Measurements from ENCODE around the gene BAG3.

DNA sequence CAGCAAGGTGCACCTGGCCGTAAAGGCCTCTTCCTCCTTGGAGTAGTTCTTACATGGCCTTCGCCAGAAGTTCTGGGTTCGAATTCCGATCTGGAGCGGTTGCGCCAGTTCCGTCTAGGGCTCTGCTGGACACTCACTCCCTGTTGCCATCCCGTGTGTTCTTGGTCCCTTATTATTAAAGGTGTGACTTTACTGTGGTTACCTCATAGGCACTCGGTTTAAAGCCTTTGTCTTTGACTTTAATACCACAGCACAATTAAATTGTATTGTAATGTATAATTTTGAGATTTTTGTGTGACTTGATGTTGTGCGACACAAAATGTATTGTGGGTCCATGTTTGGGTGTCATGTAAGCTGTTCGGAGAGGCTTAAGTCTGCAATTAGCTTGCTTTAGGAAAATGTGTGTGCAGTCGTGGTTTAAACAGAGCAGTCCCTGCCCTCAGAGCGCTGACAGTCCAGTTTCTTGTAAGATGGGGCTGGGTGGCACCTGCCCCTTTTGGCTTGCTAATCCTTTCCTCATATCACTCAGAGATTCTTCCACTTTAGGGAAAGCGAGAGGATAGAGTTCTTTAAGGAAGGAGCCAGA lies 75.6 kb downstream of the BAG3 start:
- TF ChIP-seq, protein P1, sequence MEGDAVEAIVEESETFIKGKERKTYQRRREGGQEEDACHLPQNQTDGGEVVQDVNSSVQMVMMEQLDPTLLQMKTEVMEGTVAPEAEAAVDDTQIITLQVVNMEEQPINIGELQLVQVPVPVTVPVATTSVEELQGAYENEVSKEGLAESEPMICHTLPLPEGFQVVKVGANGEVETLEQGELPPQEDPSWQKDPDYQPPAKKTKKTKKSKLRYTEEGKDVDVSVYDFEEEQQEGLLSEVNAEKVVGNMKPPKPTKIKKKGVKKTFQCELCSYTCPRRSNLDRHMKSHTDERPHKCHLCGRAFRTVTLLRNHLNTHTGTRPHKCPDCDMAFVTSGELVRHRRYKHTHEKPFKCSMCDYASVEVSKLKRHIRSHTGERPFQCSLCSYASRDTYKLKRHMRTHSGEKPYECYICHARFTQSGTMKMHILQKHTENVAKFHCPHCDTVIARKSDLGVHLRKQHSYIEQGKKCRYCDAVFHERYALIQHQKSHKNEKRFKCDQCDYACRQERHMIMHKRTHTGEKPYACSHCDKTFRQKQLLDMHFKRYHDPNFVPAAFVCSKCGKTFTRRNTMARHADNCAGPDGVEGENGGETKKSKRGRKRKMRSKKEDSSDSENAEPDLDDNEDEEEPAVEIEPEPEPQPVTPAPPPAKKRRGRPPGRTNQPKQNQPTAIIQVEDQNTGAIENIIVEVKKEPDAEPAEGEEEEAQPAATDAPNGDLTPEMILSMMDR (IDR thresholded peaks at IDR 0.05), result no peak
- no peak for TF ChIP-seq POLR2A (IDR thresholded peaks at IDR 0.05)

Measured in transverse colon (tissue), 3 donors.